ENCODE results near the gene RASL12.

GRCh38 chr15:65020419-65020818, 47.4 kb downstream of the RASL12 start:
- TF ChIP-seq CTCF (IDR thresholded peaks at IDR 0.05 in 8 of 11, conservative IDR thresholded peaks at IDR 0.05 in 3 of 11) (no peak), POLR2AphosphoS5 (IDR thresholded peaks at IDR 0.05) (no peak), POLR2A (IDR thresholded peaks at IDR 0.05) (no peak)

Data from spleen (tissue), 7 donors.